A673 (cell line): Measurements from ENCODE around the gene FNDC5. TPM values are rescaled to one million over a fixed set of nuclear protein-coding genes. Genes with fewer than 3 reads are reported as not detected.

Experiments
- BruUV-seq: library from RNA; stranded (reverse); fragments of 400-500 nt; replicated peaks from 2 replicates; lab custom pipeline; 2021; lab: Mats Ljungman, UMichigan
- CTCF ChIA-PET: fragments of 300-600 bp; sonication (Branson Sonifier 250); formaldehyde crosslinking; loops from one replicate; lab custom pipeline; 2022; ENCODE audit warnings: antibody characterized with exemption; lab: Charles Lee
- POLR2A ChIA-PET: fragments of 300-600 bp; sonication (Branson Sonifier 250); formaldehyde crosslinking; loops from one replicate; lab custom pipeline; 2022; ENCODE audit warnings: antibody characterized with exemption; ENCODE audit not compliant: low non-redundant PET; lab: Charles Lee
- DNase-seq: peaks from one replicate; pipeline ENCODE4 v3.0.0-alpha.2; 2015; ENCODE audit warnings: low spot score
- H3K27ac ChIP-seq: fragments of 200-600 bp; sonication (generic); 2 replicates; pipeline ENCODE4 v1.5.1; 2016; ENCODE audit warnings: mixed run types, low read depth, mild to moderate bottlenecking, mixed read lengths, antibody characterized with exemption, low read length; ENCODE audit not compliant: poor library complexity, severe bottlenecking
- H3K27me3 ChIP-seq: fragments of 200-600 bp; sonication (generic); replicated peaks from 2 replicates; pipeline ENCODE4 v1.6.1; 2017; ENCODE audit warnings: mixed run types, low read depth, mild to moderate bottlenecking, mixed read lengths, antibody characterized with exemption, low read length; ENCODE audit not compliant: insufficient read depth, poor library complexity
- H3K36me3 ChIP-seq: fragments of 200-600 bp; sonication (generic); 2 replicates; pipeline ENCODE4 v1.6.1; 2016; ENCODE audit warnings: mixed run types, mild to moderate bottlenecking, mixed read lengths, antibody characterized with exemption, low read length; ENCODE audit not compliant: insufficient read depth, poor library complexity, severe bottlenecking
- H3K4me1 ChIP-seq: fragments of 200-600 bp; sonication (generic); 2 replicates; pipeline ENCODE4 v1.6.1; 2017; ENCODE audit warnings: mixed run types, mild to moderate bottlenecking, mixed read lengths, antibody characterized with exemption, low read length; ENCODE audit not compliant: insufficient read depth, poor library complexity, severe bottlenecking
- H3K4me3 ChIP-seq: fragments of 200-600 bp; sonication (generic); 2 replicates; pipeline ENCODE4 v1.5.1; 2016; ENCODE audit warnings: low read depth, mixed run types, mild to moderate bottlenecking, mixed read lengths, low read length; ENCODE audit not compliant: poor library complexity, severe bottlenecking
- H3K9me3 ChIP-seq: fragments of 200-600 bp; sonication (generic); 2 replicates; pipeline ENCODE4 v1.6.1; 2016; ENCODE audit warnings: mixed run types, low read depth, mild to moderate bottlenecking, mixed read lengths, antibody characterized with exemption, low read length; ENCODE audit not compliant: poor library complexity, severe bottlenecking
- EZH2 ChIP-seq: fragments of 200-600 bp; sonication (generic); IDR thresholded peaks from 2 replicates; pipeline ENCODE4 v1.6.1; 2017; ENCODE audit warnings: borderline replicate concordance, low read depth, mild to moderate bottlenecking, mixed read lengths, antibody characterized with exemption, low read length; ENCODE audit not compliant: poor library complexity, severe bottlenecking
- intact Hi-C: fragments of 100-400 bp; cut with micrococcal nuclease; formaldehyde crosslinking; loops from one replicate; pipeline ENCODE4 v1.10.0; 2022; ENCODE audit not compliant: unreplicated experiment
- total RNA-seq: library from RNA; stranded (reverse); gene quantifications from 2 replicates; pipeline ENCODE4 v1.2.3, GENCODE V29; 2021
- TF ChIP-seq, protein P1 (sequence below): fragments of 300-800, 200-600 bp; sonication (generic); conservative IDR thresholded peaks from 2 replicates; pipeline ENCODE4 v1.5.1; 2017; ENCODE audit warnings: low read depth, mild to moderate bottlenecking, antibody characterized with exemption, low read length, moderate library complexity, mixed read lengths

The FNDC5 gene
- total RNA-seq, 1 experiment from 2014 or later = 1.3 TPM

DNA sequence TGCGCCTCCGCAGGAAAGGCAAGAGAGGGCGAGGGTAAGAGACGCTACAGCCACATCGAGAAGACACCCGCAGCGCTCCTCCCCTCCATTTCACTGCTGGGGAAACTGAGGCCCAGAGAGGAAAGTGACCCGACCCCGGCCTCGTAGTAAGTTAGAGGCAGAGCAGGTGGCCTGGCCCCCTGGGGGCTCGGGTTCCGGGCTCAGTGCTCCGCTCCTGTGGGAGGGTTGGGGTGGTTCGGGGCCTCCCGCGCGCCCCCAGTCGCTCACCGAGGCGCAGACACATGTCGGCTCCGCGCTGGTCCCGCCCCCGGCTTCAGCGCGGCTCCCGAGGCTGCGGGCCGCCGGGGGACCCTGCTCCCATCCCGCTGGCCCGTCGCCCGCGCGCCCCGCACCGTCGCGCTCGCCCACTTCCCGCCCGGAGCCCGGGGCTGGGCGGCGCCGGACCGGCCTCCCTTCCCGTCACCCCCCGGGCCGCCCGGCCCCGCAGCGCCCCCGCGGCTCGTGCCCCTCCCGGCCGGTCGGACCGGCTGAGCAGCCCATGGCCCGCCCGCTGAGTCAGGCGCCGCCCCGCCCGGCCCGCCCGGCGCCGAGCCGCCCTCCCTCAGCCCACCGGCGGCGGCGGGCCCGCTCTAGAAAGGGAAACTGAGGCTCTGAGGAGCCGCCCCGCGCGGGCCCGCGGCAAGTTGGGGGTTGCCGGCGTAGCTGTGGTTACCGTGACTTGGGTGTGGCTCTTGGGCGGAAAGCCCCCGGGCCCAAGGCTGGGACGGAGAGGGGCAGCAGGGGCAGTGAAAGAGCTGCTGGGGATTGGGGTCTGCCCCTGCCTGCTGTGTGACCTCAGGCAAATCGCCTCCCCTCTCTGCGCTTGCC, 30.5 kb upstream of the FNDC5 start, which contains the start of gene TMEM54:
TSS of gene TMEM54 (minus strand) at position 434 of the 867 bp plus-strand sequence. CDS start at position 283, 151 bp downstream.
- TF ChIP-seq, protein P1, sequence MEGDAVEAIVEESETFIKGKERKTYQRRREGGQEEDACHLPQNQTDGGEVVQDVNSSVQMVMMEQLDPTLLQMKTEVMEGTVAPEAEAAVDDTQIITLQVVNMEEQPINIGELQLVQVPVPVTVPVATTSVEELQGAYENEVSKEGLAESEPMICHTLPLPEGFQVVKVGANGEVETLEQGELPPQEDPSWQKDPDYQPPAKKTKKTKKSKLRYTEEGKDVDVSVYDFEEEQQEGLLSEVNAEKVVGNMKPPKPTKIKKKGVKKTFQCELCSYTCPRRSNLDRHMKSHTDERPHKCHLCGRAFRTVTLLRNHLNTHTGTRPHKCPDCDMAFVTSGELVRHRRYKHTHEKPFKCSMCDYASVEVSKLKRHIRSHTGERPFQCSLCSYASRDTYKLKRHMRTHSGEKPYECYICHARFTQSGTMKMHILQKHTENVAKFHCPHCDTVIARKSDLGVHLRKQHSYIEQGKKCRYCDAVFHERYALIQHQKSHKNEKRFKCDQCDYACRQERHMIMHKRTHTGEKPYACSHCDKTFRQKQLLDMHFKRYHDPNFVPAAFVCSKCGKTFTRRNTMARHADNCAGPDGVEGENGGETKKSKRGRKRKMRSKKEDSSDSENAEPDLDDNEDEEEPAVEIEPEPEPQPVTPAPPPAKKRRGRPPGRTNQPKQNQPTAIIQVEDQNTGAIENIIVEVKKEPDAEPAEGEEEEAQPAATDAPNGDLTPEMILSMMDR = no peak
- no peak for TF ChIP-seq EZH2
- intact Hi-C loops = loop anchor here (2.0 kb wide), 1 partner anchor 32 kb away; no protein-coding TSS in a partner anchor
- Histone ChIP-seq H3K27me3 (peaks cover 5% of the 10 kb centered on the region), H3K4me1 (peaks cover 7% of the 10 kb centered on the region), H3K4me3 (peak within 1 kb of the TSS; percentile 49), H3K36me3 (no peaks in the 10 kb centered on the region), H3K9me3 (no peaks in the 10 kb centered on the region), H3K27ac (no peak within 1 kb of the TSS)
- CTCF ChIA-PET = no interaction called here
- DNase-seq = no peak
- no TSS peak for BruUV-seq
- POLR2A ChIA-PET = no interaction called here

DNA sequence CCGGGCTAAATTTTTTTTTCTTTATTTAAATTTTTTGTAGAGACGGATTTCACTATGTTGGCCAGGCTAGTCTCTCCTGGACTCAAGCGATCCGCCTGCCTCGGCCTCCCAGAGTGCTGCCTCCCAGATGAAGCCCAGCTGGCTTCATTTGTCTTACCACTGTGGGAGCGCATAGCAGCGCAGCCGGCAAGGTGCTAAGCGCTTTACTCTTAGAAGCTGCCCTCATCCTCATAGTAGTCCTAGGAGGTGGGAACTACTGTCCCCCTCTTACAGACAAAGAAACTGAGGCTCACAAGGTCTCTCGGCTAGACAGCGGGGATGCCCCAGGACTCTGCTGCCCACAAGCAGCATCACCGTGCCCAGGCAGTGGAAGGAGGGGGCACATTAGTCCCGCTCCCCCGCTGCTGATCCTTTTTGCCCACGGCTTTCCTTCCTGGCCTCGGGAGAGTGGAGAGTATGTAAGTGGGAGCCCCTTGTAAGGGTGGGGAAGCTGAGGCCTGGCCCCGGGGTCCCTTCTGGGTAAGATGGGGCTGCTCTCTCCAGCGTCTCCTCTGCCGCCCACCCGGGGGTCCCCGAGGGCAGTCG, 29.8 kb upstream of the FNDC5 start:
- no peak for DNase-seq
- CTCF ChIA-PET = no interaction called here
- BruUV-seq = no TSS peak
- Histone ChIP-seq H3K27me3 (peaks cover 5% of the 10 kb centered on the region), H3K4me1 (peaks cover 7% of the 10 kb centered on the region), H3K4me3 (peak overlapping the region; percentile 49), H3K9me3 (no peaks in the 10 kb centered on the region), H3K36me3 (no peaks in the 10 kb centered on the region), H3K27ac (no peak overlapping the region)
- POLR2A ChIA-PET = no interaction called here
- intact Hi-C loops = loop anchor here (2.0 kb wide), 1 partner anchor 32 kb away; no protein-coding TSS in a partner anchor
- TF ChIP-seq, protein P1 = no peak
- TF ChIP-seq EZH2 = no peak

DNA sequence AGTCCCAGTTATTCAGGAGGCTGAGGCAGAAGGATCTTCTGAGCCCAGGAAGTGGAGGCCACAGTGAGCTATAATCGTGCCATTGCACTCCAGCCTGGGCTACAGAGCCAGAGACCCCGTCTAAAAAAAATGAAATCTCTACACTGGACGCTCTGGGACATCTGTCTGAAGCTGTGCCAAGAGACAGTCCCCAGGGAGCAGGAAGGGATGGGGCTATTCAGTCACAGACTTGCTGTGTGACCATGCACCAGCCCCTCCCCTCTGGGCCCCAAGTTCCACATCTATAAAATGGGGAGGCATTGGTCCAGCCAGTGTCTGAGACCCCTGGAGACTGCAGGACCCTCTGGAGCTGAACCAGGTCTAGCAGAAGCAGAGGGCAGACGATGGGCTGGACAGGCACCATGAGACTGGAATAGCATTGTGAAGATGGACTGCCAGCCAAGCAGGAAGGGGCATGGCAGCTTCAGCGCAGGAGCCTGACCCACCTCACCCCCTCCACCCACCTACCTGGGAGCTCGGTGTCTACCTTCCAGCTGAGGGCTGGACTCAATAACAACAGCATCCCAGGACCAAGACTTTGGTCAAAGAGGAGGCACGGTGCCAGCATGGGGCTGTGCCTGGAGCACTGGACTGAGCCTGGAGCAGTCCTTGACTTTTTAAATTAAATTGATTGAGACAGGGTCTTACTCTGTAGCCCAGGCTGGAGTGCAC, 29.0 kb upstream of the FNDC5 start:
- intact Hi-C loops = loop anchor here (2.0 kb wide), 1 partner anchor 33 kb away; no protein-coding TSS in a partner anchor
- TF ChIP-seq EZH2 = no peak
- TF ChIP-seq, protein P1 = no peak
- ChIA-PET POLR2A (no interaction called here), CTCF (no interaction called here)
- peaks cover 5% of the 10 kb centered on the region for H3K27me3 ChIP-seq
- no peak for DNase-seq
- H3K4me3 ChIP-seq = no peak overlapping the region
- BruUV-seq = no TSS peak
- no peaks in the 10 kb centered on the region for H3K36me3 ChIP-seq
- H3K9me3 ChIP-seq = no peaks in the 10 kb centered on the region
- peaks cover 7% of the 10 kb centered on the region for H3K4me1 ChIP-seq
- H3K27ac ChIP-seq = no peak overlapping the region
